ENCODE data around the gene RPS27. TPM values are rescaled to one million over a fixed set of nuclear protein-coding genes. Genes with fewer than 3 reads are reported as not detected.
A peak's percentile ranks its signal among the peaks of the same experiment; 100 is the strongest.

Gene RPS27
- polyA plus RNA-seq, 3 donors, result 4,186 to 7,443 (median 4,309) TPM

DNA sequence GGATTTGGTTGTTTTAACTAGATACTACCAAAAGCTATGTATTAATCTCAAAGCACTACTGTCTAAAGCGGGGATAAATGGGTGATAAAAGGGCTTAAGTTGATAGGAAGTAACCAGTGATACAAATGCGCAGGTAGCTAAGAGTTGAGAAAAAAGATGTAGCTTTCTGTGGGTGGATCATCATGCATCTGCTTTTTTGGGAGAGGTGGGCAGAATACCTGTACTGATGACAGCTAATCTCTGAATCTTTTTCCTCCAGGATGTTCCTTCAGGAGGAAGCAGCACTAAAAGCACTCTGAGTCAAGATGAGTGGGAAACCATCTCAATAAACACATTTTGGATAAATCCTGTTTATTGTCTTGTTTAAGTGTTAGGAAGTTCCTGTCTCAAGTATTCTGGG, 1.2 kb downstream of the RPS27 start:
- Mint-ChIP-seq H3K27ac (peak overlapping the region; percentile 98 to 100 (median 100)), H3K4me3 (peak overlapping the region; percentile 91 to 97), H3K9me3 (peaks cover 0 to 2% (median 0%) of the 10 kb centered on the region in 7 donors), H3K27me3 (ENCODE audit: low read depth in 3 of 3) (peaks cover 0 to 2% (median 0%) of the 10 kb centered on the region in 3 donors), H3K4me1 (peaks cover 25% of the 10 kb centered on the region), H3K36me3 (peaks cover 25 to 44% of the 10 kb centered on the region in 2 donors)
- intact Hi-C loops (cut with micrococcal nuclease), result loop anchor here in 1 of 2 donors (5.0 kb wide), 1 partner anchor 280 kb away; the partner anchor contains the start of gene HAX1
- Histone ChIP-seq H3K79me2 (ENCODE audit: insufficient read depth, low read length) (peaks cover 20% of the 10 kb centered on the region), H3K9ac (ENCODE audit: insufficient read depth, low read length, poor library complexity, severe bottlenecking) (no peak overlapping the region), H2AFZ (ENCODE audit: insufficient read depth, low read depth, low read length, poor library complexity, severe bottlenecking) (no peak overlapping the region), H3K27ac (ENCODE audit: low read depth in 1 of 2, low read length in 2 of 2) (peak overlapping the region in 1 of 2 donors; percentile 100), H4K20me1 (ENCODE audit: insufficient read depth, low read length) (no peaks in the 10 kb centered on the region), H3K4me2 (replicated peaks; ENCODE audit: extremely low read depth, low read length, poor library complexity, severe bottlenecking) (peak overlapping the region; percentile 88), H3K4me3 (replicated peaks in 1 of 3; ENCODE audit: low read depth in 2 of 3, low read length in 3 of 3) (peak overlapping the region in 1 of 3 experiments; percentile 97), H3K27me3 (ENCODE audit: control insufficient read depth in 2 of 2, insufficient read depth in 2 of 2, low read length in 2 of 2) (no peaks in the 10 kb centered on the region), H3K36me3 (replicated peaks in 1 of 2; ENCODE audit: control insufficient read depth in 1 of 2, insufficient read depth in 2 of 2, low read length in 2 of 2) (peaks cover 16 to 40% of the 10 kb centered on the region in 2 donors), H3K9me3 (replicated peaks in 1 of 2; ENCODE audit: control insufficient read depth in 1 of 2, insufficient read depth in 1 of 2, low read length in 2 of 2) (no peaks in the 10 kb centered on the region), H3K4me1 (ENCODE audit: control insufficient read depth in 1 of 2, insufficient read depth in 2 of 2, low read length in 2 of 2) (peaks cover 18 to 31% of the 10 kb centered on the region in 2 donors)
- TF ChIP-seq, protein P1, sequence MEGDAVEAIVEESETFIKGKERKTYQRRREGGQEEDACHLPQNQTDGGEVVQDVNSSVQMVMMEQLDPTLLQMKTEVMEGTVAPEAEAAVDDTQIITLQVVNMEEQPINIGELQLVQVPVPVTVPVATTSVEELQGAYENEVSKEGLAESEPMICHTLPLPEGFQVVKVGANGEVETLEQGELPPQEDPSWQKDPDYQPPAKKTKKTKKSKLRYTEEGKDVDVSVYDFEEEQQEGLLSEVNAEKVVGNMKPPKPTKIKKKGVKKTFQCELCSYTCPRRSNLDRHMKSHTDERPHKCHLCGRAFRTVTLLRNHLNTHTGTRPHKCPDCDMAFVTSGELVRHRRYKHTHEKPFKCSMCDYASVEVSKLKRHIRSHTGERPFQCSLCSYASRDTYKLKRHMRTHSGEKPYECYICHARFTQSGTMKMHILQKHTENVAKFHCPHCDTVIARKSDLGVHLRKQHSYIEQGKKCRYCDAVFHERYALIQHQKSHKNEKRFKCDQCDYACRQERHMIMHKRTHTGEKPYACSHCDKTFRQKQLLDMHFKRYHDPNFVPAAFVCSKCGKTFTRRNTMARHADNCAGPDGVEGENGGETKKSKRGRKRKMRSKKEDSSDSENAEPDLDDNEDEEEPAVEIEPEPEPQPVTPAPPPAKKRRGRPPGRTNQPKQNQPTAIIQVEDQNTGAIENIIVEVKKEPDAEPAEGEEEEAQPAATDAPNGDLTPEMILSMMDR (IDR thresholded peaks at IDR 0.05), result no peak
- no peak for DNase-seq
- WGBS (ENCODE audit: insufficient coverage), result no CpG with 5 or more reads among the region's 2 CpGs

DNA sequence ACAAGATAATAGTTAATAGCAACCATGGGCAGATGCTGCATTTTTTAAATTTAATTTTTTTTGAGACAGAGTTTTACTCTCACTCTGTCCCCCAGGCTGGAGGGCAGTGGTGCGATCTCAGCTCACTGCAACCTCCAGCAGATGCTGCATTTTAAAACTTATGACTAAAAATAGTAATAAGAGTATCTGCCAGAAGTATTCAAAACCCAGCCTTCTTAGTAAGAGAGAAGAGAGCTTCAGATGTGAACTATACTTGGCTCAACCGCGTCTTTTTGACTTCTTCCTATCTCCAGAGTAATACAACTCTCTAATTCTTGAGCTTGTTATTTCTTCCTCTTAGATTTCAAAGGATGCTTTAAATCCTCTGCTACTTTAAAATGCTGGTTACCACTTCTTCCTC, 4.6 kb downstream of the RPS27 start:
- H3K79me2 ChIP-seq (ENCODE audit: insufficient read depth, low read length), result peaks cover 20% of the 10 kb centered on the region
- Mint-ChIP-seq H3K36me3 (peaks cover 25 to 44% of the 10 kb centered on the region in 2 donors), H3K4me1 (peaks cover 16% of the 10 kb centered on the region), H3K4me3 (no peak overlapping the region), H3K27me3 (ENCODE audit: low read depth in 3 of 3) (peaks cover 0 to 1% (median 0%) of the 10 kb centered on the region in 3 donors), H3K9me3 (no peaks in the 10 kb centered on the region), H3K27ac (peak overlapping the region in 3 of 7 donors; percentile 12 to 62 (median 25))
- H3K9me3 ChIP-seq (replicated peaks in 1 of 2; ENCODE audit: control insufficient read depth in 1 of 2, insufficient read depth in 1 of 2, low read length in 2 of 2), result no peaks in the 10 kb centered on the region
- H4K20me1 ChIP-seq (ENCODE audit: insufficient read depth, low read length), result no peaks in the 10 kb centered on the region
- peaks cover 13 to 20% of the 10 kb centered on the region in 2 donors for H3K4me1 ChIP-seq (ENCODE audit: control insufficient read depth in 1 of 2, insufficient read depth in 2 of 2, low read length in 2 of 2)
- no peak overlapping the region for H2AFZ ChIP-seq (ENCODE audit: insufficient read depth, low read depth, low read length, poor library complexity, severe bottlenecking)
- H3K27me3 ChIP-seq (ENCODE audit: control insufficient read depth in 2 of 2, insufficient read depth in 2 of 2, low read length in 2 of 2), result no peaks in the 10 kb centered on the region
- intact Hi-C loops (cut with micrococcal nuclease), result no loop called here
- WGBS (ENCODE audit: insufficient coverage), result no CpG with 5 or more reads among the region's 3 CpGs
- no peak for DNase-seq
- H3K4me2 ChIP-seq (replicated peaks; ENCODE audit: extremely low read depth, low read length, poor library complexity, severe bottlenecking), result no peak overlapping the region
- TF ChIP-seq, protein P1 (IDR thresholded peaks at IDR 0.05), result no peak
- H3K9ac ChIP-seq (ENCODE audit: insufficient read depth, low read length, poor library complexity, severe bottlenecking), result no peak overlapping the region
- no peak overlapping the region for H3K4me3 ChIP-seq (replicated peaks in 1 of 3; ENCODE audit: low read depth in 2 of 3, low read length in 3 of 3)
- H3K36me3 ChIP-seq (replicated peaks in 1 of 2; ENCODE audit: control insufficient read depth in 1 of 2, insufficient read depth in 2 of 2, low read length in 2 of 2), result peaks cover 16 to 40% of the 10 kb centered on the region in 2 donors
- no peak overlapping the region for H3K27ac ChIP-seq (ENCODE audit: low read depth in 1 of 2, low read length in 2 of 2)

Measured in CD14-positive monocyte (primary cell).